ENCODE measurements around the gene EVL.

DNA sequence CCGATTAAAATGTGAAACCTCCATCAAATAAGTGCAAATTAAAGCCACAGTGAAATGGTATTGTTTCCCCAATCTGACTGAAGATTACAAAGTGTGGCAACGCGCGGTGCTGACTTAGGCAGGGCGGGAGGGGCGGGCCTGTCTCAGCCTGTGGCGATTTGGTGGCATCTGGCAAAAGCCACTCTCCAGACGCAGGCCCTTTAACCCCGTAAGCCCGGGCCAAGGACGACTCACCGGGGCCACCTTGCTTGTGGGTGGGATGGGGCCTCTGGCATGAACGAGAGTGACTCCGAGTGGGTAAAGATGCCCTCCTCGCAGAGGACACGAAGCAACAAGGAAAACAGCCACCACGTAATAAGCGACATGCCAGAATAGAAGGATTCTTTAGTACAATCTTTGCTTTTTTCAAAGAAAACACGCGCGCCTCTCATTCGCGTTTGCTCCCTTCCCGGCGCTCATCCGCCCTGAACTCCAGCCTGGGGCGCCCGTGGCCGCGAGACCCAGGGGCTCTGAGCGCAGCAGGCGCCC lies 93.4 kb downstream of the EVL start:
- no peak for TF ChIP-seq POLR2A (IDR thresholded peaks at IDR 0.05)
- TF ChIP-seq, protein P1, sequence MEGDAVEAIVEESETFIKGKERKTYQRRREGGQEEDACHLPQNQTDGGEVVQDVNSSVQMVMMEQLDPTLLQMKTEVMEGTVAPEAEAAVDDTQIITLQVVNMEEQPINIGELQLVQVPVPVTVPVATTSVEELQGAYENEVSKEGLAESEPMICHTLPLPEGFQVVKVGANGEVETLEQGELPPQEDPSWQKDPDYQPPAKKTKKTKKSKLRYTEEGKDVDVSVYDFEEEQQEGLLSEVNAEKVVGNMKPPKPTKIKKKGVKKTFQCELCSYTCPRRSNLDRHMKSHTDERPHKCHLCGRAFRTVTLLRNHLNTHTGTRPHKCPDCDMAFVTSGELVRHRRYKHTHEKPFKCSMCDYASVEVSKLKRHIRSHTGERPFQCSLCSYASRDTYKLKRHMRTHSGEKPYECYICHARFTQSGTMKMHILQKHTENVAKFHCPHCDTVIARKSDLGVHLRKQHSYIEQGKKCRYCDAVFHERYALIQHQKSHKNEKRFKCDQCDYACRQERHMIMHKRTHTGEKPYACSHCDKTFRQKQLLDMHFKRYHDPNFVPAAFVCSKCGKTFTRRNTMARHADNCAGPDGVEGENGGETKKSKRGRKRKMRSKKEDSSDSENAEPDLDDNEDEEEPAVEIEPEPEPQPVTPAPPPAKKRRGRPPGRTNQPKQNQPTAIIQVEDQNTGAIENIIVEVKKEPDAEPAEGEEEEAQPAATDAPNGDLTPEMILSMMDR (IDR thresholded peaks at IDR 0.05): no peak

Measured in testis (tissue), 2 donors.